GM19438 (cell line): ENCODE results near the gene SLC35B4.

Source experiments
- ATAC-seq: cut with Tn5 transposase; IDR thresholded peaks from one replicate; pipeline ENCODE4 v1.9.1; 2021; ENCODE audit warnings: low read depth; ENCODE audit not compliant: unreplicated experiment

The SLC35B4 gene

DNA sequence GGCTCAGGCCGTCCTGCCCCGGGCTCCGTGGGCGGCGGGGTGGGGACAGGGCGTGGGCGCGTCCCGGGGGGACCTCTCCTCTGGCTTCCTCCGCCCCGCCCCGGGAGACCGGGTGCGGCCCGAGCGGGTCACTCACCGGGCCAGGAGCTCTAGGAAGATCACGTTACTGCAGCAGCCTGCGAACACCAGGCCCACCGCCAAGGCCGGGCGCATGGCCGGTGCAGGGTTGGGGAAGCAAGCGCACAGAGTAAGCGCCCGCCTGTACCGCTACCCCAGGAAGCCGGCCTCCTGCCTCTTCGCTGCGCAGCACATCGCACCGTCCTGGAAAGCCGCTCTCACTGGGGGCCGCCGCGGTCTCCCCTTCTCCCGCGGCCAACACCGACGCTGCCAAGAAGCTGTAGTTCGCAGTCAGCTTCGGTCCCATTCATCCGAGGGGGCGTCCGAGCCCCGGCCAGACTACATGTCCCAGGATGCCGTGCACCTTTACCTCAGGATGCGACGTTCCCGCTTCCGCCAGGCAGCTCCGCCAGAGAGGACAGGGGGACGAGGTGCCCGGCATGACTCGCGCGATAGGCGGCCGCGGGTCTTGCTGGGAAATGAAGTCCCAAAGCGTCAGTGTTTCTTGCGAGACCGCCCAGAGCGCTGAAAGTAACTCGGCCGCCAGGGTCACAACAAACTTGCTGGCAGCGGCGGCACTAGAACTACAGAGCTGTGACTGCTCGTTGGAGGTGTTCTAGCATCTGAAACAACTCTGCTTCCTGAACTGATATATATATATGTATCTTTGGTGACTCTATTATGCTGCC lies at the start of gene SLC35B4:
SLC35B4 (minus strand) TSS at position 392 of the 806 bp plus-strand sequence; CDS start at position 213, 179 bp downstream.
- ATAC-seq = peak; percentile 99

- ATAC-seq = no peak
Observed at GRCh38 chr7:134366481-134366880, 49.8 kb upstream of the SLC35B4 start.

DNA sequence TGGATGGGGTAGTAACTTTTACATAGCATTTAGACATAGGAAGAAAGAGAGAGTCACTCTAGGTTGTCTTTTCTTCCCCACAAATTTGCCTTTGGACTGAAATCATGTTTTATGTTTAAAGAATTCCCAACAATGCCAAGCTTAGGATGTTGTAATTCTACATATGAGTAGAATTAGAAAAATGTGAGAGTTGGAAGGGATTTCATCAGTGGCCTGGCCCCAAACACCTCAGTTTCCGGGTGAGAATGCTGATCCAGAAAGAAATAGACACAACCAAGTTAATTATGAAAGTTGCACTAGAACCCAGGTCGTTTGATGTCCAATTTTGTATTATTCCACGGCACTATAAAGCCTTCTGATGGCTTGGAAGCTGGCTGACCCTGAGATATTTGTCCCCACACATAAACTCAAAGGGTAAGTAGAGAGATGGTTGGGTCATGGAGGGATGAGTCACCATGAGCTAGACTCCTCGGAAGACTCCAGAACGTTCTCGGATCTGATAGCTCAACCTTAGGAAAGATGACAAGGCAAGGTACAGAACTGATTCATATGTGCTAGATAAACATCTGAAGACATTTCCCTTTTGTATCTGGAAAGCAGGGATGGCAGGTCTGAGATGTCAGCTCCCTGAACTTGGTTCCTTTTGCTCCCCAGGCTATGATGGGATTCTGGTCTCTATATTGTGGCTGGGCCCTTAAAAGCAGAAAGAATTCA lies 48.8 kb upstream of the SLC35B4 start:
- ATAC-seq = no peak

DNA sequence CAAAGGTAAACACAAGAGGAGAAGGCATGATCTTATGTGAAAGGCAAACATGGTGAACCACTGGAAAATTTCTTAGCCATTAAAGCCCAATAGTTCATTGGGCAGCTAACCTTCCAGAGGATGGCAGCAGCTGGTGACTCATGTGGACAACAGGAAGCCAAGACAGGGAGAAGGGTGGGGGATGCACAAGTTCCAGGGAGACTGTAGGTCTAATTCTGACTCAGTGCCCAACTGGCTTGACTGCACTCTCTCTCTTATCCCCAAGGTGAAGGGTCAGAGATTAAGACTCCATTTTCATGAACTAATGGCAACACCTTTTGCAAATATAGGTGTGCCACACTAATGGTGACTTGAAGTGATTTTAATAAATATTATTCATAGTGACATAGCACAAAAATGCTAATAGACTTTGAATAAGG lies 47.9 kb upstream of the SLC35B4 start:
- no peak for ATAC-seq

- no peak for ATAC-seq
Observed at GRCh38 chr7:134362587-134363483, 46.1 kb upstream of the SLC35B4 start.

DNA sequence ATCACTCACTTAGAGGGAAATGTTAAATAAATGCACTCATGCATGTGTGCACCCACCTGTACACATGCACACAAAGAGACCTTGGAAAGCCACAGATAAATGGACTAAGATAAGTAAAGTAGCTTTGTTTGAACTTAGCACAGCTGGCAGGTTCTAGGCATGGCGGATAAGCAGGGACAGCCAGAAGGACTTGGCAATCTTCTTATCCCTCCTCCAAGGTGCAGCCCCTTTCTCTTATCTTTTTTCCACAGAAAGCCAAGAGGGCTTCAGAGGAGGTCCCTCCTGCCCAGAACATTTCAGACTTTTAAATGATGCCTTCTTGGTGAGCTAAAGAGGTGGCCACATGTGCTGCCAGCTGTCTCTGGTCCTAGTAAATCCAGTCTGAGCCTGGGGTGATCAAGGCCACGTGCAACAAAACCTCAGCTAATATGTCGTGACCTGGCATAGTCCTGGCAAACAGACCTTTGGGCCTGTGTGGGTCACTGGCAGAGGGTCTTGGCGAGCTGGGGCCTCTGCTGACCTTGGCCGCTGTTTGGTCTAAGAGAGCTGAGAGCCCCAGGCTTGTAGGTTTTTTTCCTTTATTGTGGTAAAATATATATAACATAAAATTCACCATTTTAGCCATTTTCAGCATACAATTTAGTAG lies 43.2 kb upstream of the SLC35B4 start:
- no peak for ATAC-seq

GRCh38 chr7:134357486-134357885 lies 40.8 kb upstream of the SLC35B4 start:
- ATAC-seq = no peak

DNA sequence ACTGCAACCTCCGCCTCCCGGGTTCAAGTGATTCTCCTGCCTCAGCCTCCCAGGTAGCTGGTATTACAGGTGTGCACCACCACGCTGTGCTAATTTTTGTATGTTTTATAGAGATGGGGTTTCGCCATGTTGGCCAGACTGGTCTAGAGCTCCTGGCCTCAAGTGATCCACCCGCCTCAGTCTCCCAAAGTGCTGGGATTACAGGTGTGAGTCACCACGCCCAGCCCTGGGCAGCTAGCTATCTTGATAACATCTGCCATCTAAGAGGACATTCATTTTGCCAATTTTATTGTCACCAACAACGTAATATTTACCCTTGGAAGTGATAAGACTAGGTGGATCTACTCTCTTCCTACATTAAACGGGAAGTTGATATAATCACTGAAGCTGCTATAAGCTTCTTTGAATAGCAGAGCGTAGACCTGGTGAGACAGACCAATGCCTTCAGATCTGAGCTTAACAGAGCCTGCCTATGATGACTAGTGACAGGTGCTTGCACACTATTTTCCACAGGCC lies 39.7 kb upstream of the SLC35B4 start:
- no peak for ATAC-seq

GRCh38 chr7:134355927-134356326 lies 39.2 kb upstream of the SLC35B4 start:
- ATAC-seq = no peak

GRCh38 chr7:134355004-134355525 lies 38.3 kb upstream of the SLC35B4 start:
- ATAC-seq = no peak

- ATAC-seq = no peak
Observed at GRCh38 chr7:134353411-134353810, 36.7 kb upstream of the SLC35B4 start.

DNA sequence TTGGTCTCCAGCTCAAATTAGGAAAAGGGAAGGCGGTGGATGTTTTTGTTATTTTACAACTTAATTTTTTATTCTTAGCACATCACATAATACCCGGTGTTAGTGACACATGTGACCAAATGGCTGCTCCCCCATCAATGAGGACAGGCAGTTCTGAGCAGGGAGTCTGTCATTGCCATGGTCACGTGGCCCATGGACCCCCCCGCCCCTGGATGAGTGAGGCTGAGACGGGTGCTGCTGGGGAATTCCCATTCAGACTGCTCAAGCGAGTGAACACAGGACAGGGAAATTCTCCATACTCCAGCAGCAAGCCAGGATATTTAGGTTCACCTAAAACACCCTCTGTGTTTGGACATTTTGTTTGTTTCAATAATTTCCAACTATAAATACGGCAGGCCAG lies 34.7 kb upstream of the SLC35B4 start:
- no peak for ATAC-seq

DNA sequence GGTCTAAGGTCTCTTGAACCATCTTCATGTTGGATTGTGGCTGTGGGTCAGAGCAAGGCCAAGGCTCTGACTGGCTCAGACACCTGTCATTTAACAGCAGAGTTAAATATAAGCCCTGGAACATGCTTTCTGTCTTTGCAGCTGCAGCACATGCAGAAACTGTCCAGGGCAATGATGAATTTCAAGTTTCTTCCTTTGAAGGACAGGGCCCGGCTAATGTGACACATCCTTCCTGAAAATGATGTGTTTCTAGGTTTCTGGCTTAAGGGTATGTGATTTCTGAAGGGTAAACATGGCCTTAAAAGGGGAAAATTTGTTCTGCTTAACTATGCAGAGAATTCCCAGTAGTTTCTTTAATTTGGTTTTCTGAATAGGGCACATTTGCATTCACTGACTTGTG lies 34.0 kb upstream of the SLC35B4 start:
- ATAC-seq = no peak

GRCh38 chr7:134347567-134347966 lies 30.8 kb upstream of the SLC35B4 start:
- ATAC-seq = no peak

GRCh38 chr7:134343796-134344195 lies 27.1 kb upstream of the SLC35B4 start:
- ATAC-seq = no peak

GRCh38 chr7:134343136-134343535 lies 26.4 kb upstream of the SLC35B4 start:
- no peak for ATAC-seq

DNA sequence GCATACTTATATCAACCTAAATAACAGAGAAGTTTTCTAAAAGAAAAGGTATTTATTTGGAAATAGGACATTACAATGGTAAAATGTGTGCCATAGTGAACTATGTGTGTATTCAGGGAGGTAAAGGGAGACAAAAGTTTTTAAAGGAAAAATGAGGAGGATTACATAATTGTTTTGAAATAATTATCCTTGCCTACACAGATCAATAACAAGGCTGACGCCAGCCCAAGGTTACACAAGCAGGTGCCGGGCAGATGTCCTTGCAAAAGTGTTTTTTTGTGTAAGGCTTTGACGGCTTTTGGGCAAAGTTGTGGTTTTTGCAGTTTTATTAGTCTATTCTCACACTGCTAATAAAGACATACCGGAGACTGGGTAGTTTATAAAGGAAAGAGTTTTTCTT lies 22.7 kb upstream of the SLC35B4 start:
- ATAC-seq = no peak

DNA sequence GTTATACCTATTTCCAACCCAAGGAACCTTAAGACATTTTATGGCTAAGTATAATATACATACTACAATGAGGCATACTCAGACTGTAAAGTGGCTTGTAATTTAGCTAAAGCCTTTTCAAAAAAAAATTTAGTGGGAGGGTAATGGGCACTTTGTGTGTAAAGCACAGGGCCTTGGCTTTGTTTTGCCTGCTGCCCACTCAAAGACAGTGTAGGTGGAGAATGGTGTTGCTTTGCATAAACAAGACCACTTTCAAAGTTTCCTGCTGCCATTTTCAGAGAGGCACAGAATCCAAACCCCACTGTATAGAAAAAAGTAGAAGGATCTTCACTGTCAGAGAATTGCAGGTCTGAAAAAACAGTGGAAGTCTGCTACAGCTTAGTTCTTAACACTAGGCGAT lies 21.2 kb upstream of the SLC35B4 start:
- ATAC-seq = no peak

GRCh38 chr7:134334408-134334807 lies 17.7 kb upstream of the SLC35B4 start:
- ATAC-seq = no peak

DNA sequence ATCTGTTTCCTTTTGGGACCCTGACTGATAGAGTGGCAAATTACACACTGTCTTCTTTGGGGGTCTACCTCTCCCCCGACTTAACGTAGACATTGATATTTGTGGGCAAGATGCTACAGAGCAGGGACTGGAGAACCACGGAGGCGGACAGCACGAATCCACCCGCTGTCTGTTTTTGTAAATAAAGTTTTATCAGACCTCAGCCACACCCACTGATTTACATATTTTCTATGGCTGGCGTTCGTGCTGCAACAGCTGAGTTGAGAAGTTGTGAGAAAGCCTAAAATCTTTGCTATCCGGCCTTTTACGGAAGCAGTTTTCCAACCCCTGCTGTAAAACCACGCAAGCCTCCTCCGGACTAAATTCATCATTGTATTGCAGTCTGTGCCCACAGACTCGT lies 17.2 kb upstream of the SLC35B4 start:
- no peak for ATAC-seq
